HAP-1 (cell line): Measurements from ENCODE around the gene UCHL1.

Source experiments
- DNase-seq, 2 experiments: peaks; one replicate each; pipeline ENCODE4 v3.0.0-alpha.2; 2016 to 2020; ENCODE audit warnings: low spot score in 2 of 2
- H3K27me3 ChIP-seq: fragments of 250-450 bp; sonication (Bioruptor Pico); 2 replicates; pipeline ENCODE4 v1.5.1; 2020; ENCODE audit warnings: low read depth, mild to moderate bottlenecking, moderate library complexity
- H3K36me3 ChIP-seq: fragments of 250-450 bp; sonication (Bioruptor Pico); replicated peaks from 2 replicates; pipeline ENCODE4 v1.5.1; 2020; ENCODE audit warnings: mild to moderate bottlenecking
- H3K4me1 ChIP-seq: fragments of 250-450 bp; sonication (Bioruptor Pico); 2 replicates; pipeline ENCODE4 v1.5.1; 2020; ENCODE audit warnings: mild to moderate bottlenecking
- H3K4me3 ChIP-seq: fragments of 250-450 bp; sonication (Bioruptor Pico); 2 replicates; pipeline ENCODE4 v1.5.1; 2020; ENCODE audit warnings: mild to moderate bottlenecking, moderate library complexity
- H3K9me3 ChIP-seq: fragments of 250-450 bp; sonication (Bioruptor Pico); 2 replicates; pipeline ENCODE4 v1.5.1; 2020; ENCODE audit warnings: mild to moderate bottlenecking, moderate library complexity
- in situ Hi-C: fragments of 300-500 bp; cut with MboI; formaldehyde crosslinking; loops from 3 replicates; pipeline ENCODE4 v1.14.3; 2020; ENCODE audit warnings: low sequenced_read_pairs, inconsistent platforms, mixed read lengths

Gene UCHL1

GRCh38 chr4:41256740-41257256, at the start of gene UCHL1:
UCHL1 (plus strand) TSS chr4:41256928; CDS start chr4:41256977, 49 bp downstream.
- Histone ChIP-seq H3K9me3 (no peaks in the 10 kb centered on the region), H3K4me3 (peak within 1 kb of the TSS; percentile 83), H3K4me1 (peaks cover 23% of the 10 kb centered on the region), H3K36me3 (peaks cover 39% of the 10 kb centered on the region), H3K27me3 (no peaks in the 10 kb centered on the region)
- peak; percentile 86 to 97 for DNase-seq
- in situ Hi-C loops: no loop called here

DNA sequence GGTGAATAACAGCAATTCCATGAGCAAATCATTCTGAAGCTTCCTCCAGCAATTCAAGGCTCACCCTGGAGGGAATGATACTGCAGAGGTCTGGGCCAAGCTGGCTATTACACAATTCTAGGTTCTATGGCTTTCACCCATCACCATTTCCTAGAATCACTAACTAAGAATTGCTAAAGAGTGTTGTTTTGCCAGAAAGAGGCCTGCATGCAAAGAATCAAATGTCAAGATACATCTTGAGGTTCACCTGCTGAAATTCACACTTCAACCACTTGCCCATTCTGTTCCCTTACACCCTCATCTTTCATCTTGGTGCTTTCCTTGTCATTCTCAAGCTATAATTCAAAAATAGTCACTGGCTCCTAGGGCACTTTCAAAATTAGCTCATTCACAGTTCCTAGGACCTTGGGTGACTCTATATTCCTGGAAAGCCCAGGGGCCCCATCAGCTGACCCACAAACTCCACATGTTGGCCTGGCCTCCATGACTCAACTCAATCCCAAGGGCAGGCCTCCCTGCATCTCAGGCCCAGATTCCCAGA, 49.4 kb upstream of the UCHL1 start:
- Histone ChIP-seq H3K4me3 (no peak overlapping the region), H3K4me1 (peaks cover 21% of the 10 kb centered on the region), H3K9me3 (no peaks in the 10 kb centered on the region), H3K36me3 (no peaks in the 10 kb centered on the region), H3K27me3 (no peaks in the 10 kb centered on the region)
- no peak for DNase-seq
- in situ Hi-C loops: loop anchor here (25.0 kb wide), 1 partner anchor 470 kb away; the partner anchor contains the start of gene NSUN7

DNA sequence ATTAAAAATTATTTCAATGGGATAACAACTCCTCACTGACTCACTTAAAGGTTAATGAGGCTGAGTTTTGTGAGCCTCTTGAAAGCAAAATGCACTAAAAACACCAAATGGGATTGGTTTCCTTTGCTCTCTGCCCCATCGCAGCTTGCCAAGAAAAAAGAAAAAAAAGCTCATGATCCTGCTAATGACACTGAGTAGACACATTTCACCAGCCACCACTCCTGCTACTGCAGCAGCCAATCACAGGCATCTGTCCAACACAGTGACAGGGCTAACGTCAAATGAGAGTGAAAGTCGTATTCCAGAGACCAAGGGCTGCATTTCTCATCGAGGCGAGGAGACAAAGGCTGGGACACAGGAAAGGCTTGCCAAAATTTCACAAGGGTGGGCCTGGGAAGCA, 47.5 kb upstream of the UCHL1 start:
- no peaks in the 10 kb centered on the region for H3K36me3 ChIP-seq
- DNase-seq: no peak
- in situ Hi-C loops: loop anchor here (25.0 kb wide), 1 partner anchor 472 kb away; the partner anchor contains the start of gene NSUN7
- H3K27me3 ChIP-seq: no peaks in the 10 kb centered on the region
- H3K4me3 ChIP-seq: no peak overlapping the region
- peaks cover 19% of the 10 kb centered on the region for H3K4me1 ChIP-seq
- H3K9me3 ChIP-seq: no peaks in the 10 kb centered on the region

DNA sequence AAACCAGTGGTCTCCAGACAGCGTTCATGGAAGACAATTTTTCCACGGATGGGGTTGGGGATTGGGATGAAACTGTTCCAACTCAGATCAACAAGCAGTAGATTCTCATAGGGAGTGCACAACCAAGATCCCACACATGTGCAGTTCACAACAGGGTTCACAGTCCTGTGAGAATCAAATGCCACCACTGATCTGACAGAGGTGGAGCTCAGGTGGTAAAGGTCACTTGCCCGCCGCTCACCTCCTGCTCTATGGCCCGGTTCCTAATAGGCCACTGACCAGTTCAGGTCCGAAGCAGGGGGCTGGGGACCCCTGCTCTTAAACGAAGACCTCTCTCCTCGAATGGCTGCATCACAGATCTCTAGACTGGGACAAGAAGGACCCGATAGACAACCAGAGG, 46.8 kb upstream of the UCHL1 start:
- Histone ChIP-seq H3K9me3 (no peaks in the 10 kb centered on the region), H3K27me3 (no peaks in the 10 kb centered on the region), H3K36me3 (no peaks in the 10 kb centered on the region), H3K4me3 (no peak overlapping the region), H3K4me1 (peaks cover 17% of the 10 kb centered on the region)
- no peak for DNase-seq
- in situ Hi-C loops: loop anchor here (5.0 to 25.0 kb wide), 2 partner anchors 233 to 473 kb away; partner anchors contain the start of gene NSUN7

- Histone ChIP-seq H3K4me3 (peak overlapping the region; percentile 81), H3K4me1 (peaks cover 21% of the 10 kb centered on the region), H3K9me3 (no peaks in the 10 kb centered on the region), H3K27me3 (no peaks in the 10 kb centered on the region), H3K36me3 (no peaks in the 10 kb centered on the region)
- DNase-seq: no peak
- in situ Hi-C loops: loop anchor here (5.0 to 25.0 kb wide), 2 partner anchors 235 to 475 kb away; partner anchors contain the start of gene NSUN7
These were observed 44.6 kb upstream of the UCHL1 start for GRCh38 chr4:41211951-41212615.

DNA sequence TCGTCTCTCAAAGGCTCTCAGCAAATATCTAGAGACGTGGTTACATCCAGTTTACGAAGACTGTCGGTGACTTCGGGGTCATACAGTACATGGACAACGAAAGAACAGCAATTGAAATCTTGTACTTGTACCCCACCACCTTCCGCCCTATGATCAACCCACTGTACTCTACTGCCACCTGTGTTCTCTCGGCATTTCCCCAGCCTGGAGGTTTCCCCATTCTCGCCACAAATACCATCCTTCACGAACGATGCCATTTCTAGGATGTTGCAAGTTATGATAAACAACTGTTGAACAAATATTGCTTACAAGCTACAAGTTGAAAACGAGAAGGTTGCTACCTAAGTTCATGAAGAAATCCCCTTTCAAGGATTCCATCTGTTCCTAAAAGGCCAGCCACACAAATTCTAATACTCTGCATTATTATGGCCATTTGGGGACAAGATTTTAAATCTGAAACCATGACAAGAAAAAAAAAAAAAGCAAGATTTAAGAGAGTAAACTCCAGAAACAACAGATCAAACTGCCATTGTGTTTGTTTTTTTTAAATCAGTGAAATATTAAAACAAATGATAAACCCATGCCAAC, 44.0 kb upstream of the UCHL1 start:
- H3K4me1 ChIP-seq: peaks cover 25% of the 10 kb centered on the region
- H3K4me3 ChIP-seq: peak overlapping the region; percentile 81
- H3K36me3 ChIP-seq: no peaks in the 10 kb centered on the region
- in situ Hi-C loops: loop anchor here (5.0 to 25.0 kb wide), 2 partner anchors 235 to 475 kb away; partner anchors contain the start of gene NSUN7
- no peaks in the 10 kb centered on the region for H3K27me3 ChIP-seq
- H3K9me3 ChIP-seq: no peaks in the 10 kb centered on the region
- DNase-seq: peak; percentile 61 to 68

- peaks cover 25% of the 10 kb centered on the region for H3K4me1 ChIP-seq
- peak overlapping the region; percentile 81 for H3K4me3 ChIP-seq
- H3K27me3 ChIP-seq: no peaks in the 10 kb centered on the region
- peak in 1 of 2 experiments; percentile 46 for DNase-seq
- no peaks in the 10 kb centered on the region for H3K36me3 ChIP-seq
- in situ Hi-C loops: loop anchor here (5.0 to 25.0 kb wide), 2 partner anchors 236 to 476 kb away; partner anchors contain the start of gene NSUN7
- no peaks in the 10 kb centered on the region for H3K9me3 ChIP-seq
These were observed 43.0 kb upstream of the UCHL1 start for GRCh38 chr4:41213625-41214135.

- in situ Hi-C loops: loop anchor here (5.0 to 25.0 kb wide), 2 partner anchors 237 to 477 kb away; partner anchors contain the start of gene NSUN7
- H3K36me3 ChIP-seq: no peaks in the 10 kb centered on the region
- peaks cover 25% of the 10 kb centered on the region for H3K4me1 ChIP-seq
- peak; percentile 94 to 97 for DNase-seq
- H3K27me3 ChIP-seq: no peaks in the 10 kb centered on the region
- peak within 1 kb of the TSS; percentile 81 for H3K4me3 ChIP-seq
- no peaks in the 10 kb centered on the region for H3K9me3 ChIP-seq
These were observed 42.4 kb upstream of the UCHL1 start, which contains the start of gene APBB2 for GRCh38 chr4:41214136-41214824. APBB2 (minus strand) TSS chr4:41214542; CDS start chr4:41033254, 181,288 bp downstream.

GRCh38 chr4:41214825-41215146, 41.9 kb upstream of the UCHL1 start:
- H3K27me3 ChIP-seq: no peaks in the 10 kb centered on the region
- H3K4me1 ChIP-seq: peaks cover 25% of the 10 kb centered on the region
- in situ Hi-C loops: loop anchor here (5.0 to 25.0 kb wide), 3 partner anchors 237 to 477 kb away; partner anchors contain the start of gene NSUN7
- H3K9me3 ChIP-seq: no peaks in the 10 kb centered on the region
- no peak for DNase-seq
- H3K36me3 ChIP-seq: no peaks in the 10 kb centered on the region
- H3K4me3 ChIP-seq: peak overlapping the region; percentile 6; the same call in 1 of the 2 replicates

GRCh38 chr4:41215155-41215554, 41.6 kb upstream of the UCHL1 start:
- Histone ChIP-seq H3K4me3 (no peak overlapping the region), H3K9me3 (no peaks in the 10 kb centered on the region)
- in situ Hi-C loops: loop anchor here (5.0 to 25.0 kb wide), 2 partner anchors 288 to 478 kb away; partner anchors contain the start of gene NSUN7

GRCh38 chr4:41215969-41216293, 40.8 kb upstream of the UCHL1 start:
- H3K4me1 ChIP-seq: peaks cover 25% of the 10 kb centered on the region
- H3K27me3 ChIP-seq: no peaks in the 10 kb centered on the region
- DNase-seq: no peak
- in situ Hi-C loops: loop anchor here (5.0 to 25.0 kb wide), 2 partner anchors 289 to 479 kb away; partner anchors contain the start of gene NSUN7
- H3K9me3 ChIP-seq: no peaks in the 10 kb centered on the region
- peak overlapping the region; percentile 53 for H3K4me3 ChIP-seq
- H3K36me3 ChIP-seq: no peaks in the 10 kb centered on the region

More at GRCh38 chr4:41215155-41215554, 41.6 kb upstream of the UCHL1 start:
- Histone ChIP-seq H3K4me1 (peaks cover 25% of the 10 kb centered on the region), H3K36me3 (no peaks in the 10 kb centered on the region), H3K27me3 (no peaks in the 10 kb centered on the region)
- no peak for DNase-seq

DNA sequence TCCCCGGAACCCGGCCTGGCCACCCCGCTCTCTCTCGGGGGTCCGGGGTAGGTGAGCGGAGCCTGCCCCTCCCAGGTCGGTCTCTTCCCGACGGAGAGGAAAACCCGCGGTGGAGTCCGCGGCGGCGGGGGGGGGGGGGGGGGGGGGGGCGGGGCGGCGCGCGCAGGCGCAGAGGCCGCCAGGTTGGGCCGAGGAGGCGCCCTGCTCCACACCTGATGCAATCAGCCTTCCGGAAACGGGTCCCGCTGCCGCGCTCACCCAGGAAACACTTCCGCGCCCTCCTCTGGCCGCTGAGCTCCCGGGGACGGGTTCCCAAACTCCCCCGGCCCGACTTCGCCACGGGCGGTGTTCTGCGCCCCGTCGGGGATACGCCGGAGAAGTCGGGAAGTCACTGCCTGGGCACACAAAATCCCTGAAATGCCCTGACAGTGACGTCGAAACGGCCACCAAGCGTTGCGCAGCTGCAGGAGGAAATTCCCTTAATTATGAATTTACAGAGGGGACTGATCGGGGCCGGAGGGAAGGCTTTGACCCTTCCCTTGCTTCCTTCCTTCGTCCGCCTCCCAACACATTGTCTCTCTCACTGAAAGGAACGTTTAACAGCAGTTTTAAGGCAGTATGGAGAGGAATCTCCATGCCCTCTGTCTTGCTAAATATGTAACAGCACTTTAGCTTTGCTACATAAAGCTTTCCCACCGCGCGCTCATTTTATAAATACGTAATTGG, 40.3 kb upstream of the UCHL1 start:
- no peaks in the 10 kb centered on the region for H3K36me3 ChIP-seq
- in situ Hi-C loops: loop anchor here (5.0 to 25.0 kb wide), 2 partner anchors 289 to 479 kb away; partner anchors contain the start of gene NSUN7
- peak overlapping the region; percentile 53 for H3K4me3 ChIP-seq
- no peaks in the 10 kb centered on the region for H3K9me3 ChIP-seq
- peak; percentile 87 to 94 for DNase-seq
- H3K27me3 ChIP-seq: no peaks in the 10 kb centered on the region
- peaks cover 25% of the 10 kb centered on the region for H3K4me1 ChIP-seq
